ENCODE data around the gene ZFAND3.
"Not testable (repeated sequence)": the region's sequence is repeated elsewhere in the genome, so short reads cannot be mapped to it uniquely, and the experiment has no call there.

DNA sequence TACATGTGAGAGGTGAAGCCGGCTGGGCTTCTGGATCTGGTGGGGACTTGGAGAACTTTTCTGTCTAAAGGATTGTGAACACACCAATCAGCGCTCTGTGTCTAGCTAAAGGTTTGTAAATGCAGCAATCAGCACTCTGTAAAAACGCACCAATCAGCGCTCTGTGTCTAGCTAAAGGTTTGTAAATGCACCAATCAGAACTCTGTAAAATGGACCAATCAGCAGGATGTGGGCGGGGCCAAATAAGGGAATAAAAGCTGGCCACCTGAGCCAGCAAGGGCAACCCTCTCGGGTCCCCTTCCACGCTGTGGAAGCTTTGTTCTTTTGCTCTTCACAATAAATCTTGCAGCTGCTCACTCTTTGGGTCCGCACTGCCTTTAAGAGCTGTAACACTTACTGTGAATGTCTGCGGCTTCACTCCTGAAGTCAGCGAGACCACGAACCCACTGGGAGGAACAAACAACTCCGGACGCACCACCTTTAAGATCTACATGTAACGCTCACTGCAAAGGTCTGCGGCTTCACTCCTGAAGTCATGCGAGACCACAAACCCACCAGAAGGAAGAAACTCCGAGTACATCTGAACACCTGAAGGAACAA lies 143.1 kb downstream of the ZFAND3 start:
- TF ChIP-seq, protein P1, sequence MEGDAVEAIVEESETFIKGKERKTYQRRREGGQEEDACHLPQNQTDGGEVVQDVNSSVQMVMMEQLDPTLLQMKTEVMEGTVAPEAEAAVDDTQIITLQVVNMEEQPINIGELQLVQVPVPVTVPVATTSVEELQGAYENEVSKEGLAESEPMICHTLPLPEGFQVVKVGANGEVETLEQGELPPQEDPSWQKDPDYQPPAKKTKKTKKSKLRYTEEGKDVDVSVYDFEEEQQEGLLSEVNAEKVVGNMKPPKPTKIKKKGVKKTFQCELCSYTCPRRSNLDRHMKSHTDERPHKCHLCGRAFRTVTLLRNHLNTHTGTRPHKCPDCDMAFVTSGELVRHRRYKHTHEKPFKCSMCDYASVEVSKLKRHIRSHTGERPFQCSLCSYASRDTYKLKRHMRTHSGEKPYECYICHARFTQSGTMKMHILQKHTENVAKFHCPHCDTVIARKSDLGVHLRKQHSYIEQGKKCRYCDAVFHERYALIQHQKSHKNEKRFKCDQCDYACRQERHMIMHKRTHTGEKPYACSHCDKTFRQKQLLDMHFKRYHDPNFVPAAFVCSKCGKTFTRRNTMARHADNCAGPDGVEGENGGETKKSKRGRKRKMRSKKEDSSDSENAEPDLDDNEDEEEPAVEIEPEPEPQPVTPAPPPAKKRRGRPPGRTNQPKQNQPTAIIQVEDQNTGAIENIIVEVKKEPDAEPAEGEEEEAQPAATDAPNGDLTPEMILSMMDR (conservative IDR thresholded peaks at IDR 0.05; ENCODE audit: low read depth in 2 of 2) = not testable (repeated sequence)
- TF ChIP-seq ZNF114 (CRISPR knock-in tag; IDR thresholded peaks at IDR 0.05); POLR2AphosphoS5 (IDR thresholded peaks at IDR 0.05; ENCODE audit: low read depth); JUNB (IDR thresholded peaks at IDR 0.05; ENCODE audit: unreplicated experiment); CREB1 (CRISPR knock-in tag; IDR thresholded peaks at IDR 0.05; ENCODE audit: low read depth): not testable (repeated sequence)

Measured in GM23338 (cell line).